ENCODE data around the gene ARG2.

GRCh38 chr14:67627519-67627918 is 7.8 kb downstream of the ARG2 start:
- no peak for TF ChIP-seq CTCF (conservative IDR thresholded peaks at IDR 0.05; ENCODE audit: low read depth, low read length)
- no peak for TF ChIP-seq EZH2 (IDR thresholded peaks at IDR 0.05; ENCODE audit: borderline replicate concordance, low read depth, low read length, poor library complexity, severe bottlenecking)

Data from A673 (cell line).